H1 (cell line): ENCODE results near the gene FNIP2. TPM values are rescaled to one million over a fixed set of nuclear protein-coding genes. Genes with fewer than 3 reads are reported as not detected.
A peak's percentile ranks its signal among the peaks of the same experiment; 100 is the strongest.

Source experiments
- CTCF ChIA-PET: fragments of 300-600 bp; sonication (Branson Sonifier 250); formaldehyde crosslinking; loops from one replicate; lab custom pipeline; 2021; ENCODE audit not compliant: partially characterized antibody; lab: Charles Lee
- POLR2A ChIA-PET: fragments of 300-600 bp; sonication (Branson Sonifier 250); formaldehyde crosslinking; loops from one replicate; lab custom pipeline; 2021; ENCODE audit warnings: inconsistent platforms; ENCODE audit not compliant: partially characterized antibody; lab: Charles Lee
- DNase-seq, 2 experiments: peaks; one replicate each; pipeline versions ENCODE4 v3.0.0 to v3.0.0-alpha.2; 2010 to 2022; ENCODE audit warnings: low spot score in 2 of 2, low read depth in 1 of 2, mixed read lengths in 1 of 2
- FAIRE-seq: peaks from 2 replicates; lab custom pipeline; 2011; peaks lifted over from hg19 to GRCh38; lab: Jason Lieb, UNC
- H2AFZ ChIP-seq: 2 replicates; pipeline ENCODE4 v1.8.1; 2012; ENCODE audit warnings: low read length, inconsistent platforms
- H2AK5ac ChIP-seq: 2 replicates; pipeline ENCODE4 v1.6.1; 2013; ENCODE audit warnings: low read depth, low read length
- H2BK120ac ChIP-seq: replicated peaks from 2 replicates; pipeline ENCODE3; 2013; ENCODE audit warnings: low read depth, low read length, inconsistent platforms
- H2BK12ac ChIP-seq: 2 replicates; pipeline ENCODE4 v1.6.1; 2013; ENCODE audit warnings: low read depth, low read length
- H2BK15ac ChIP-seq: 2 replicates; pipeline ENCODE4 v1.6.1; 2013; ENCODE audit warnings: low read length
- H2BK20ac ChIP-seq: 2 replicates; pipeline ENCODE4 v1.6.1; 2013; ENCODE audit warnings: low read length
- H2BK5ac ChIP-seq: 2 replicates; pipeline ENCODE4 v1.6.1; 2013; ENCODE audit warnings: low read depth, low read length
- H3K14ac ChIP-seq: 2 replicates; pipeline ENCODE4 v1.6.1; 2013; ENCODE audit warnings: inconsistent platforms; ENCODE audit not compliant: insufficient read length
- H3K18ac ChIP-seq: 2 replicates; pipeline ENCODE4 v1.6.1; 2013; ENCODE audit warnings: low read length; ENCODE audit errors: extremely low read depth
- H3K23ac ChIP-seq: 2 replicates; pipeline ENCODE4 v1.6.1; 2013; ENCODE audit warnings: inconsistent platforms; ENCODE audit not compliant: insufficient read length
- H3K23me2 ChIP-seq: 2 replicates; pipeline ENCODE4 v1.6.1; 2013; ENCODE audit warnings: low read depth, low read length
- H3K27ac ChIP-seq: 2 replicates; pipeline ENCODE4 v1.6.1; 2011; ENCODE audit warnings: low read depth, low read length, inconsistent platforms
- H3K27me3 ChIP-seq, 4 experiments: replicated peaks in 1 of 4; 1 replicate in 1 of 4; 2 replicates in 3 of 4; pipeline versions ENCODE4 v1.6.1 to v1.8.1; 2011 to 2013; ENCODE audit warnings: low read length in 3 of 4, mild to moderate bottlenecking in 3 of 4, inconsistent platforms in 2 of 4, mixed read lengths in 2 of 4, moderate library complexity in 1 of 4; ENCODE audit not compliant: control insufficient read depth in 3 of 4, insufficient read depth in 3 of 4; ENCODE audit errors: extremely low read depth in 1 of 4
- H3K36me3 ChIP-seq, 4 experiments: 2 replicates each; pipeline versions ENCODE4 v1.6.1 to v1.8.1; 2011 to 2013; ENCODE audit warnings: mild to moderate bottlenecking in 4 of 4, low read length in 3 of 4, moderate library complexity in 2 of 4, control low read depth in 1 of 4, inconsistent platforms in 1 of 4; ENCODE audit not compliant: insufficient read depth in 4 of 4, control insufficient read depth in 2 of 4
- H3K4ac ChIP-seq: replicated peaks from 2 replicates; pipeline ENCODE3; 2013; ENCODE audit warnings: low read length, low read depth, mixed read lengths, inconsistent platforms; ENCODE audit not compliant: insufficient read length
- H3K4me1 ChIP-seq, 4 experiments: replicated peaks in 1 of 4; 1 replicate in 1 of 4; 2 replicates in 3 of 4; pipeline versions ENCODE4 v1.6.1 to v1.8.1; 2011 to 2013; ENCODE audit warnings: low read length in 3 of 4, inconsistent platforms in 2 of 4, mixed read lengths in 1 of 4; ENCODE audit not compliant: insufficient read depth in 4 of 4, control insufficient read depth in 3 of 4
- H3K4me2 ChIP-seq, 2 experiments: 2 replicates each; pipeline versions ENCODE4 v1.6.1 to v1.8.1; 2011 to 2013; ENCODE audit warnings: low read depth in 2 of 2, low read length in 2 of 2, control low read depth in 1 of 2, inconsistent platforms in 1 of 2, mild to moderate bottlenecking in 1 of 2; ENCODE audit not compliant: insufficient read depth in 1 of 2
- H3K4me3 ChIP-seq, 4 experiments: fragments of 200-600, 300-600 bp in 1 of 4; sonication (generic), shearing (Covaris generic), sonication (Bioruptor Twin) in 1 of 4; 2 replicates each; pipeline versions ENCODE4 v1.5.1 to v1.8.1; 2011 to 2016; ENCODE audit warnings: low read length in 4 of 4, low read depth in 3 of 4, control low read depth in 2 of 4, inconsistent platforms in 2 of 4, mild to moderate bottlenecking in 2 of 4, mixed read lengths in 1 of 4, moderate library complexity in 1 of 4; ENCODE audit not compliant: insufficient read depth in 2 of 4; ENCODE audit errors: extremely low read depth in 1 of 4
- H3K56ac ChIP-seq: replicated peaks from 2 replicates; pipeline ENCODE3; 2013; ENCODE audit warnings: low read depth, mild to moderate bottlenecking, mixed read lengths, low read length, inconsistent platforms; ENCODE audit not compliant: insufficient read length
- H3K79me1 ChIP-seq: 2 replicates; pipeline ENCODE4 v1.6.1; 2013; ENCODE audit warnings: low read depth, low read length, control low read depth
- H3K79me2 ChIP-seq, 2 experiments: 2 replicates each; pipeline versions ENCODE4 v1.6.1 to v1.8.1; 2012 to 2013; ENCODE audit warnings: low read length in 2 of 2, mild to moderate bottlenecking in 2 of 2, inconsistent platforms in 1 of 2; ENCODE audit not compliant: insufficient read depth in 2 of 2, control insufficient read depth in 1 of 2
- H3K9ac ChIP-seq, 4 experiments: replicated peaks in 1 of 4; 1 replicate in 1 of 4; 2 replicates in 3 of 4; pipeline versions ENCODE4 v1.6.1 to v1.8.1; 2011 to 2013; ENCODE audit warnings: low read depth in 3 of 4, low read length in 3 of 4, control low read depth in 2 of 4, mild to moderate bottlenecking in 2 of 4, moderate library complexity in 2 of 4, inconsistent platforms in 1 of 4; ENCODE audit errors: extremely low read depth in 1 of 4
- H3K9me3 ChIP-seq, 2 experiments: 2 replicates each; pipeline versions ENCODE4 v1.6.1 to v1.8.1; 2012 to 2013; ENCODE audit warnings: mild to moderate bottlenecking in 2 of 2, moderate library complexity in 2 of 2, control low read depth in 1 of 2, inconsistent platforms in 1 of 2, low read depth in 1 of 2, low read length in 1 of 2, mixed read lengths in 1 of 2; ENCODE audit not compliant: insufficient read depth in 2 of 2
- H4K20me1 ChIP-seq, 2 experiments: replicated peaks in 1 of 2; 2 replicates each; pipeline versions ENCODE3 to v1.8.1; 2011 to 2013; ENCODE audit warnings: inconsistent platforms in 2 of 2, low read length in 2 of 2, mild to moderate bottlenecking in 1 of 2; ENCODE audit not compliant: insufficient read depth in 2 of 2, control insufficient read depth in 1 of 2
- H4K5ac ChIP-seq: 2 replicates; pipeline ENCODE4 v1.6.1; 2013; ENCODE audit warnings: low read length, low read depth, mixed read lengths, inconsistent platforms; ENCODE audit not compliant: insufficient read length
- H4K8ac ChIP-seq: 2 replicates; pipeline ENCODE4 v1.8.0; 2013; ENCODE audit warnings: mild to moderate bottlenecking, moderate library complexity, low read length, inconsistent platforms; ENCODE audit not compliant: insufficient read depth; ENCODE audit errors: extremely low read depth
- H4K91ac ChIP-seq: replicated peaks from 2 replicates; pipeline ENCODE3; 2013; ENCODE audit warnings: low read length, mixed read lengths, inconsistent platforms; ENCODE audit not compliant: insufficient read length
- CBX8 ChIP-seq: fragments of 300-800, 300-1000 bp; sonication (generic); IDR thresholded peaks from 2 replicates; pipeline ENCODE4 v1.7.1; 2016; ENCODE audit warnings: low read depth, low read length, borderline replicate concordance
- CHD2 ChIP-seq: IDR thresholded peaks from 2 replicates; pipeline ENCODE4 v1.6.1; 2012; ENCODE audit warnings: low read length, improper control_type of control experiment
- CTBP2 ChIP-seq: IDR thresholded peaks from 2 replicates; pipeline ENCODE4 v1.7.0; 2011; ENCODE audit warnings: borderline replicate concordance, mild to moderate bottlenecking, moderate library complexity, mixed read lengths, low read length; ENCODE audit not compliant: insufficient read depth, insufficient read length
- EP300 ChIP-seq, 2 experiments: IDR thresholded peaks; 1 replicate in 1 of 2; 2 replicates in 1 of 2; pipeline ENCODE4 v1.6.1; 2011 to 2012; ENCODE audit warnings: low read depth in 2 of 2, low read length in 2 of 2, mild to moderate bottlenecking in 2 of 2, borderline replicate concordance in 1 of 2, inconsistent platforms in 1 of 2, moderate library complexity in 1 of 2
- NANOG ChIP-seq: IDR thresholded peaks from 2 replicates; pipeline ENCODE4 v1.6.1; 2011; ENCODE audit warnings: low read length, low read depth, mild to moderate bottlenecking, inconsistent platforms; ENCODE audit not compliant: insufficient read depth, poor library complexity, severe bottlenecking
- NRF1 ChIP-seq: IDR thresholded peaks from 2 replicates; pipeline ENCODE4 v1.6.1; 2011; ENCODE audit warnings: mild to moderate bottlenecking, low read depth, low read length, improper control_type of control experiment
- PHF8 ChIP-seq: fragments of 200-600 bp; sonication (generic); conservative IDR thresholded peaks from 2 replicates; pipeline ENCODE4 v1.7.1; 2012; ENCODE audit warnings: low read depth, mild to moderate bottlenecking, inconsistent platforms, low read length, moderate library complexity
- RXRA ChIP-seq: IDR thresholded peaks from 2 replicates; pipeline ENCODE4 v1.6.1; 2011; ENCODE audit warnings: low read depth, mild to moderate bottlenecking, low read length, moderate library complexity; ENCODE audit not compliant: insufficient read depth
- SIN3A ChIP-seq, 2 experiments: IDR thresholded peaks in 1 of 2; conservative IDR thresholded peaks in 1 of 2; 2 replicates each; pipeline ENCODE4 v1.6.1; 2011 to 2012; ENCODE audit warnings: low read length in 2 of 2, improper control_type of control experiment in 1 of 2, low read depth in 1 of 2, mild to moderate bottlenecking in 1 of 2
- ZNF274 ChIP-seq: IDR thresholded peaks from 2 replicates; pipeline ENCODE4 v1.7.0; 2012; ENCODE audit warnings: low read length, borderline replicate concordance; ENCODE audit errors: extremely low read depth
- WGBS, 2 experiments: shearing (Covaris generic) in 1 of 2; methylation state at CpG; one replicate each; pipeline versions ENCODE4 v1.1.6 to v1.1.7; 2013 to 2015; ENCODE audit warnings: low lambda C conversion rate in 2 of 2, mixed read lengths in 2 of 2, inconsistent platforms in 1 of 2, low coverage in 1 of 2, missing lambda C conversion rate in 1 of 2; ENCODE audit not compliant: insufficient replicate concordance in 2 of 2, insufficient coverage in 1 of 2, insufficient read length in 1 of 2; ENCODE audit errors: extremely low coverage in 1 of 2, missing lambda C conversion rate in 1 of 2; 5-methylcytosine and 5-hydroxymethylcytosine counted together
- polyA plus RNA-seq, 7 experiments: library from polyadenylated mRNA; depleted of rRNA in 3 of 7; stranded (reverse) in 5 of 7; unstranded in 2 of 7; fragments of >200 nt in 5 of 7; fragments of 200-250 nt in 2 of 7; gene quantifications; 1 replicate in 5 of 7; 2 replicates in 1 of 7; 4 replicates in 1 of 7; pipeline versions ENCODE4 v1.2.1 to v1.2.3, GENCODE V29; 2011 to 2013; ENCODE audit warnings: missing spikeins in 2 of 7, mixed read lengths in 2 of 7
- total RNA-seq: library from RNA; stranded (reverse); fragmentation: NEBNext Ultra II Directional; extraction: Animal tissue kit (Norgen Biotek cat#: 25700); gene quantifications from 2 replicates; pipeline ENCODE4 v1.2.1, GENCODE V29; 2021

FNIP2 gene
- total and polyA plus RNA-seq, 2 of the 8 experiments (the other 6 are each of a cell fraction or from before 2014, with no cell fraction given), result 4.0 to 13.0 TPM

DNA sequence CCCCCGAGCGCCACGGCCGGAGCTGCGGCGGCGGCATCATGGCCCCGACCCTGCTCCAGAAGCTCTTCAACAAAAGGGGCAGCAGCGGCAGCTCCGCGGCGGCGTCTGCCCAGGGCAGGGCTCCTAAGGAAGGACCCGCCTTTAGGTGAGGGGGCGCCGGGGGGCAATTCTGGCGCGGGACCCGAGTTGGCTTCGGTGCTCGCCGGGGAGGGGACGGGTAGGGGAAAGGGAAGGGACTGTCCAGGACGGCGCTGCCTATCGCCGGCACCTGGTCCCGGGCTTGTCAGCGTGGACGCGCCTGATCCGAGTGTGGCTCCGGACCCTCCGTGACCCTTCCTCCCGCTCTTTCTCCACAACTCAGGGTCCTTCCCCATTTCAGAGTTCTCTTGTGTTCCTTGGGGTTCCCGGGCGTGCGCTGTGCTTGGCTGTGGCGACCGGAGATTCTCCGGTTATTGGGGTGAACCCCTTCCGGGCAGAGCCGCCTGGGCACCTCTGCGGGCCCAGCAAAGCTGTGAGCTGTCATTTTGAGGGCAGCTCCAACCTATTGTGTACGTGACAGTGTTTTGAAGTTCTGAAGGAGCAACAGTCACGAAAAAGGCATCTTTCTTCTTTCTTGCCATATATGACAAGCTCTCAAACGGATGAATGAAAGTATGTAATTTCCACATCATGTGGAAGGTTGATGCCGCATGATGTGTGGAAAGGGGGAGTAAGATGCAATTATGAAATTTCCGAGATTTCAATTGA is 522 bp downstream of the FNIP2 start:
- FAIRE-seq, result no peak
- 5% methylated on average over 46 of the region's 49 CpGs; no CpG with 5 or more reads in 1 of the 2 experiments for WGBS, 2 experiments
- Histone ChIP-seq H3K14ac (no peak overlapping the region), H2BK20ac (no peak overlapping the region), H3K27me3 (no peaks in the 10 kb centered on the region; a peak in 1 of 7 replicates), H2BK15ac (no peak overlapping the region), H3K4me1 (peaks cover 0 to 5% (median 0%) of the 10 kb centered on the region in 4 experiments; a peak in 2 of 7 replicates), H3K36me3 (no peaks in the 10 kb centered on the region), H2AFZ (peak overlapping the region; percentile 90; the same call in 1 of the 2 replicates), H4K20me1 (peaks cover 0 to 2% of the 10 kb centered on the region in 2 experiments), H3K9me3 (no peaks in the 10 kb centered on the region), H3K27ac (no peak overlapping the region), H4K5ac (no peak overlapping the region), H2BK120ac (no peak overlapping the region), H3K79me2 (peaks cover 0 to 10% of the 10 kb centered on the region in 2 experiments; a peak in 1 of 4 replicates), H3K4ac (no peak overlapping the region), H3K18ac (peak overlapping the region; percentile 75; the same call in 1 of the 2 replicates), H3K9ac (peak overlapping the region; percentile 56 to 95 (median 60)), H4K8ac (peak overlapping the region; percentile 60; the same call in 1 of the 2 replicates), H2BK12ac (no peak overlapping the region; the same call in 1 of the 2 replicates), H3K4me2 (peak overlapping the region; percentile 75 to 76), H2AK5ac (no peak overlapping the region), H3K23ac (no peak overlapping the region), H3K56ac (no peak overlapping the region), H3K79me1 (0 out of 2 replicates have a peak, but pooled peaks cover 2% of the 10 kb centered on the region), H3K4me3 (peak overlapping the region; percentile 68 to 85 (median 80)), H2BK5ac (no peak overlapping the region), H4K91ac (no peak overlapping the region), H3K23me2 (peaks cover 8% of the 10 kb centered on the region)
- DNase-seq, result peak in 1 of 2 experiments; percentile 76
- CTCF ChIA-PET, result interaction anchor here (0.5 to 1.7 kb wide), 6 partner anchors 9 to 1785 kb away, joined by 3 to 5 read pairs (median 4); no protein-coding TSS in a partner anchor
- POLR2A ChIA-PET, result interaction anchor here (0.9 to 1.9 kb wide), 3 partner anchors 20 to 88 kb away, joined by 3 to 9 read pairs (median 5); no protein-coding TSS in a partner anchor
- TF ChIP-seq EP300 (IDR thresholded peaks at IDR 0.05; ENCODE audit: borderline replicate concordance in 1 of 2, low read depth in 2 of 2, low read length in 2 of 2) (no peak), NANOG (no peak), NRF1 (no peak), SIN3A (conservative IDR thresholded peaks at IDR 0.05 in 1 of 2, IDR thresholded peaks at IDR 0.05 in 1 of 2; ENCODE audit: low read depth in 1 of 2, low read length in 2 of 2) (peak; percentile 66 to 82; a peak in 2 of 4 replicates), CHD2 (no peak), CBX8 (no peak), PHF8 (peak; percentile 2), RXRA (no peak), CTBP2 (no peak), ZNF274 (no peak)
